ENCODE results near the gene TMC4. TPM values are rescaled to one million over a fixed set of nuclear protein-coding genes. Genes with fewer than 3 reads are reported as not detected.
"Not testable (repeated sequence)": the region's sequence is repeated elsewhere in the genome, so short reads cannot be mapped to it uniquely, and the experiment has no call there.

The TMC4 gene
- total RNA-seq, 1 donor from 2014 or later, result 7.1 TPM

GRCh38 chr19:54208784-54209057, 35.8 kb upstream of the TMC4 start:
- peaks cover 38 to 40% of the 10 kb centered on the region in 2 donors for H3K36me3 ChIP-seq
- no peaks in the 10 kb centered on the region for H3K9me3 ChIP-seq
- H3K4me1 ChIP-seq, result peaks cover 7 to 14% of the 10 kb centered on the region in 2 donors
- intact Hi-C loops (cut with DNase I), result no loop called here
- DNase-seq (ENCODE audit: low spot score in 2 of 2), result no peak
- no peak for TF ChIP-seq CTCF (IDR thresholded peaks at IDR 0.05)
- H3K27me3 ChIP-seq, result no peaks in the 10 kb centered on the region
- H3K4me3 ChIP-seq, result no peak overlapping the region
- peak overlapping the region; percentile 71 to 75 for H3K27ac ChIP-seq

- no peaks in the 10 kb centered on the region for H3K9me3 ChIP-seq
- DNase-seq (ENCODE audit: low spot score in 2 of 2), result peak; percentile 59 to 86
- no peaks in the 10 kb centered on the region for H3K27me3 ChIP-seq
- peak overlapping the region; percentile 71 to 75 for H3K27ac ChIP-seq
- H3K4me1 ChIP-seq, result peaks cover 7 to 18% of the 10 kb centered on the region in 2 donors
- H3K36me3 ChIP-seq, result peaks cover 40 to 45% of the 10 kb centered on the region in 2 donors
- TF ChIP-seq CTCF (IDR thresholded peaks at IDR 0.05), result no peak
- intact Hi-C loops (cut with DNase I), result no loop called here
- no peak overlapping the region for H3K4me3 ChIP-seq
Observed at GRCh38 chr19:54207983-54208783, 35.2 kb upstream of the TMC4 start.

GRCh38 chr19:54207676-54207982, 34.7 kb upstream of the TMC4 start:
- peaks cover 7 to 23% of the 10 kb centered on the region in 2 donors for H3K4me1 ChIP-seq
- DNase-seq (ENCODE audit: low spot score in 2 of 2), result no peak
- H3K36me3 ChIP-seq, result peaks cover 46 to 50% of the 10 kb centered on the region in 2 donors
- H3K9me3 ChIP-seq, result no peaks in the 10 kb centered on the region
- H3K4me3 ChIP-seq, result no peak overlapping the region
- H3K27me3 ChIP-seq, result no peaks in the 10 kb centered on the region
- TF ChIP-seq CTCF (IDR thresholded peaks at IDR 0.05), result no peak
- intact Hi-C loops (cut with DNase I), result no loop called here
- H3K27ac ChIP-seq, result peak overlapping the region; percentile 37 to 64

- H3K27me3 ChIP-seq; H3K4me3 ChIP-seq; H3K9me3 ChIP-seq; DNase-seq (ENCODE audit: low spot score in 2 of 2); intact Hi-C loops (cut with DNase I): not testable (repeated sequence)
- peaks cover 50 to 55% of the 10 kb centered on the region in 2 donors for H3K36me3 ChIP-seq
- peaks cover 7 to 27% of the 10 kb centered on the region in 2 donors for H3K4me1 ChIP-seq
- peak overlapping the region; percentile 37 to 64 for H3K27ac ChIP-seq
Observed at GRCh38 chr19:54207193-54207592, 34.2 kb upstream of the TMC4 start.

GRCh38 chr19:54206831-54207177, 33.8 kb upstream of the TMC4 start:
- H3K4me1 ChIP-seq, result peaks cover 10 to 31% of the 10 kb centered on the region in 2 donors
- DNase-seq (ENCODE audit: low spot score in 2 of 2), result no peak
- intact Hi-C loops (cut with DNase I), result no loop called here
- peaks cover 51 to 59% of the 10 kb centered on the region in 2 donors for H3K36me3 ChIP-seq
- peak overlapping the region; percentile 37 to 64 for H3K27ac ChIP-seq
- TF ChIP-seq CTCF (IDR thresholded peaks at IDR 0.05), result no peak
- H3K9me3 ChIP-seq, result no peaks in the 10 kb centered on the region
- no peak overlapping the region for H3K4me3 ChIP-seq
- no peaks in the 10 kb centered on the region for H3K27me3 ChIP-seq

GRCh38 chr19:54206030-54206830, 33.3 kb upstream of the TMC4 start:
- H3K36me3 ChIP-seq, result peaks cover 51 to 61% of the 10 kb centered on the region in 2 donors
- H3K4me1 ChIP-seq, result peaks cover 14 to 36% of the 10 kb centered on the region in 2 donors
- DNase-seq (ENCODE audit: low spot score in 2 of 2), result peak in 1 of 2 donors; percentile 66
- no peaks in the 10 kb centered on the region for H3K27me3 ChIP-seq
- intact Hi-C loops (cut with DNase I), result no loop called here
- TF ChIP-seq CTCF (IDR thresholded peaks at IDR 0.05), result no peak
- no peak overlapping the region for H3K4me3 ChIP-seq
- no peaks in the 10 kb centered on the region for H3K9me3 ChIP-seq
- H3K27ac ChIP-seq, result peak overlapping the region; percentile 37 to 64
